H1 (cell line): ENCODE results near the gene MAP3K3. TPM values are rescaled to one million over a fixed set of nuclear protein-coding genes. Genes with fewer than 3 reads are reported as not detected.

Source experiments
- CTCF ChIA-PET: fragments of 300-600 bp; sonication (Branson Sonifier 250); formaldehyde crosslinking; loops from one replicate; lab custom pipeline; 2021; ENCODE audit not compliant: partially characterized antibody; lab: Charles Lee
- POLR2A ChIA-PET: fragments of 300-600 bp; sonication (Branson Sonifier 250); formaldehyde crosslinking; loops from one replicate; lab custom pipeline; 2021; ENCODE audit warnings: inconsistent platforms; ENCODE audit not compliant: partially characterized antibody; lab: Charles Lee
- DNase-seq, 2 experiments: peaks; one replicate each; pipeline versions ENCODE4 v3.0.0 to v3.0.0-alpha.2; 2010 to 2022; ENCODE audit warnings: low spot score in 2 of 2, low read depth in 1 of 2, mixed read lengths in 1 of 2
- FAIRE-seq: peaks from 2 replicates; lab custom pipeline; 2011; peaks lifted over from hg19 to GRCh38; lab: Jason Lieb, UNC
- H2AFZ ChIP-seq: 2 replicates; pipeline ENCODE4 v1.8.1; 2012; ENCODE audit warnings: low read length, inconsistent platforms
- H2AK5ac ChIP-seq: 2 replicates; pipeline ENCODE4 v1.6.1; 2013; ENCODE audit warnings: low read depth, low read length
- H2BK120ac ChIP-seq: replicated peaks from 2 replicates; pipeline ENCODE3; 2013; ENCODE audit warnings: low read depth, low read length, inconsistent platforms
- H2BK12ac ChIP-seq: 2 replicates; pipeline ENCODE4 v1.6.1; 2013; ENCODE audit warnings: low read depth, low read length
- H2BK15ac ChIP-seq: 2 replicates; pipeline ENCODE4 v1.6.1; 2013; ENCODE audit warnings: low read length
- H2BK20ac ChIP-seq: 2 replicates; pipeline ENCODE4 v1.6.1; 2013; ENCODE audit warnings: low read length
- H2BK5ac ChIP-seq: 2 replicates; pipeline ENCODE4 v1.6.1; 2013; ENCODE audit warnings: low read depth, low read length
- H3K14ac ChIP-seq: 2 replicates; pipeline ENCODE4 v1.6.1; 2013; ENCODE audit warnings: inconsistent platforms; ENCODE audit not compliant: insufficient read length
- H3K18ac ChIP-seq: 2 replicates; pipeline ENCODE4 v1.6.1; 2013; ENCODE audit warnings: low read length; ENCODE audit errors: extremely low read depth
- H3K23ac ChIP-seq: 2 replicates; pipeline ENCODE4 v1.6.1; 2013; ENCODE audit warnings: inconsistent platforms; ENCODE audit not compliant: insufficient read length
- H3K23me2 ChIP-seq: 2 replicates; pipeline ENCODE4 v1.6.1; 2013; ENCODE audit warnings: low read depth, low read length
- H3K27ac ChIP-seq: 2 replicates; pipeline ENCODE4 v1.6.1; 2011; ENCODE audit warnings: low read depth, low read length, inconsistent platforms
- H3K27me3 ChIP-seq, 4 experiments: replicated peaks in 1 of 4; 1 replicate in 1 of 4; 2 replicates in 3 of 4; pipeline versions ENCODE4 v1.6.1 to v1.8.1; 2011 to 2013; ENCODE audit warnings: low read length in 3 of 4, mild to moderate bottlenecking in 3 of 4, inconsistent platforms in 2 of 4, mixed read lengths in 2 of 4, moderate library complexity in 1 of 4; ENCODE audit not compliant: control insufficient read depth in 3 of 4, insufficient read depth in 3 of 4; ENCODE audit errors: extremely low read depth in 1 of 4
- H3K36me3 ChIP-seq, 4 experiments: 2 replicates each; pipeline versions ENCODE4 v1.6.1 to v1.8.1; 2011 to 2013; ENCODE audit warnings: mild to moderate bottlenecking in 4 of 4, low read length in 3 of 4, moderate library complexity in 2 of 4, control low read depth in 1 of 4, inconsistent platforms in 1 of 4; ENCODE audit not compliant: insufficient read depth in 4 of 4, control insufficient read depth in 2 of 4
- H3K4ac ChIP-seq: replicated peaks from 2 replicates; pipeline ENCODE3; 2013; ENCODE audit warnings: low read length, low read depth, mixed read lengths, inconsistent platforms; ENCODE audit not compliant: insufficient read length
- H3K4me1 ChIP-seq, 4 experiments: replicated peaks in 1 of 4; 1 replicate in 1 of 4; 2 replicates in 3 of 4; pipeline versions ENCODE4 v1.6.1 to v1.8.1; 2011 to 2013; ENCODE audit warnings: low read length in 3 of 4, inconsistent platforms in 2 of 4, mixed read lengths in 1 of 4; ENCODE audit not compliant: insufficient read depth in 4 of 4, control insufficient read depth in 3 of 4
- H3K4me2 ChIP-seq, 2 experiments: 2 replicates each; pipeline versions ENCODE4 v1.6.1 to v1.8.1; 2011 to 2013; ENCODE audit warnings: low read depth in 2 of 2, low read length in 2 of 2, control low read depth in 1 of 2, inconsistent platforms in 1 of 2, mild to moderate bottlenecking in 1 of 2; ENCODE audit not compliant: insufficient read depth in 1 of 2
- H3K4me3 ChIP-seq, 4 experiments: fragments of 200-600, 300-600 bp in 1 of 4; sonication (generic), shearing (Covaris generic), sonication (Bioruptor Twin) in 1 of 4; 2 replicates each; pipeline versions ENCODE4 v1.5.1 to v1.8.1; 2011 to 2016; ENCODE audit warnings: low read length in 4 of 4, low read depth in 3 of 4, control low read depth in 2 of 4, inconsistent platforms in 2 of 4, mild to moderate bottlenecking in 2 of 4, mixed read lengths in 1 of 4, moderate library complexity in 1 of 4; ENCODE audit not compliant: insufficient read depth in 2 of 4; ENCODE audit errors: extremely low read depth in 1 of 4
- H3K56ac ChIP-seq: replicated peaks from 2 replicates; pipeline ENCODE3; 2013; ENCODE audit warnings: low read depth, mild to moderate bottlenecking, mixed read lengths, low read length, inconsistent platforms; ENCODE audit not compliant: insufficient read length
- H3K79me1 ChIP-seq: 2 replicates; pipeline ENCODE4 v1.6.1; 2013; ENCODE audit warnings: low read depth, low read length, control low read depth
- H3K79me2 ChIP-seq, 2 experiments: 2 replicates each; pipeline versions ENCODE4 v1.6.1 to v1.8.1; 2012 to 2013; ENCODE audit warnings: low read length in 2 of 2, mild to moderate bottlenecking in 2 of 2, inconsistent platforms in 1 of 2; ENCODE audit not compliant: insufficient read depth in 2 of 2, control insufficient read depth in 1 of 2
- H3K9ac ChIP-seq, 4 experiments: replicated peaks in 1 of 4; 1 replicate in 1 of 4; 2 replicates in 3 of 4; pipeline versions ENCODE4 v1.6.1 to v1.8.1; 2011 to 2013; ENCODE audit warnings: low read depth in 3 of 4, low read length in 3 of 4, control low read depth in 2 of 4, mild to moderate bottlenecking in 2 of 4, moderate library complexity in 2 of 4, inconsistent platforms in 1 of 4; ENCODE audit errors: extremely low read depth in 1 of 4
- H3K9me3 ChIP-seq, 2 experiments: 2 replicates each; pipeline versions ENCODE4 v1.6.1 to v1.8.1; 2012 to 2013; ENCODE audit warnings: mild to moderate bottlenecking in 2 of 2, moderate library complexity in 2 of 2, control low read depth in 1 of 2, inconsistent platforms in 1 of 2, low read depth in 1 of 2, low read length in 1 of 2, mixed read lengths in 1 of 2; ENCODE audit not compliant: insufficient read depth in 2 of 2
- H4K20me1 ChIP-seq, 2 experiments: replicated peaks in 1 of 2; 2 replicates each; pipeline versions ENCODE3 to v1.8.1; 2011 to 2013; ENCODE audit warnings: inconsistent platforms in 2 of 2, low read length in 2 of 2, mild to moderate bottlenecking in 1 of 2; ENCODE audit not compliant: insufficient read depth in 2 of 2, control insufficient read depth in 1 of 2
- H4K5ac ChIP-seq: 2 replicates; pipeline ENCODE4 v1.6.1; 2013; ENCODE audit warnings: low read length, low read depth, mixed read lengths, inconsistent platforms; ENCODE audit not compliant: insufficient read length
- H4K8ac ChIP-seq: 2 replicates; pipeline ENCODE4 v1.8.0; 2013; ENCODE audit warnings: mild to moderate bottlenecking, moderate library complexity, low read length, inconsistent platforms; ENCODE audit not compliant: insufficient read depth; ENCODE audit errors: extremely low read depth
- H4K91ac ChIP-seq: replicated peaks from 2 replicates; pipeline ENCODE3; 2013; ENCODE audit warnings: low read length, mixed read lengths, inconsistent platforms; ENCODE audit not compliant: insufficient read length
- ASH2L ChIP-seq: fragments of 200-600, 300-600 bp; sonication (generic); IDR thresholded peaks from one replicate; pipeline ENCODE4 v1.7.1; 2017; ENCODE audit warnings: low read length
- SIX5 ChIP-seq: IDR thresholded peaks from 2 replicates; pipeline ENCODE4 v1.6.1; 2011; ENCODE audit warnings: mild to moderate bottlenecking, low read depth, low read length
- WGBS, 2 experiments: shearing (Covaris generic) in 1 of 2; methylation state at CpG; one replicate each; pipeline versions ENCODE4 v1.1.6 to v1.1.7; 2013 to 2015; ENCODE audit warnings: low lambda C conversion rate in 2 of 2, mixed read lengths in 2 of 2, inconsistent platforms in 1 of 2, low coverage in 1 of 2, missing lambda C conversion rate in 1 of 2; ENCODE audit not compliant: insufficient replicate concordance in 2 of 2, insufficient coverage in 1 of 2, insufficient read length in 1 of 2; ENCODE audit errors: extremely low coverage in 1 of 2, missing lambda C conversion rate in 1 of 2; 5-methylcytosine and 5-hydroxymethylcytosine counted together
- polyA plus RNA-seq, 7 experiments: library from polyadenylated mRNA; depleted of rRNA in 3 of 7; stranded (reverse) in 5 of 7; unstranded in 2 of 7; fragments of >200 nt in 5 of 7; fragments of 200-250 nt in 2 of 7; gene quantifications; 1 replicate in 5 of 7; 2 replicates in 1 of 7; 4 replicates in 1 of 7; pipeline versions ENCODE4 v1.2.1 to v1.2.3, GENCODE V29; 2011 to 2013; ENCODE audit warnings: missing spikeins in 2 of 7, mixed read lengths in 2 of 7
- total RNA-seq: library from RNA; stranded (reverse); fragmentation: NEBNext Ultra II Directional; extraction: Animal tissue kit (Norgen Biotek cat#: 25700); gene quantifications from 2 replicates; pipeline ENCODE4 v1.2.1, GENCODE V29; 2021

The MAP3K3 gene
- total and polyA plus RNA-seq, 2 of the 8 experiments (the other 6 are each of a cell fraction or from before 2014, with no cell fraction given), result 10.3 to 21.0 TPM

GRCh38 chr17:63665527-63666214, 43.5 kb downstream of the MAP3K3 start:
- 94% methylated on average over 5 of the region's 5 CpGs; no CpG with 5 or more reads in 1 of the 2 experiments for WGBS, 2 experiments
- H3K9ac ChIP-seq, result no peak overlapping the region
- no peak overlapping the region for H4K8ac ChIP-seq
- no peaks in the 10 kb centered on the region for H3K9me3 ChIP-seq
- H3K4ac ChIP-seq, result no peak overlapping the region
- ChIA-PET POLR2A (interaction anchor here (0.9 to 1.8 kb wide), 3 partner anchors 9 to 11 kb away, joined by 3 to 6 read pairs (median 3); no protein-coding TSS in a partner anchor), CTCF (interaction anchor here (0.5 to 3.4 kb wide), 17 partner anchors 11 to 1170 kb away, joined by 3 to 14 read pairs (median 4); no protein-coding TSS in a partner anchor)
- H2AFZ ChIP-seq, result no peak overlapping the region
- H3K23ac ChIP-seq, result no peak overlapping the region
- no peak overlapping the region for H4K5ac ChIP-seq
- H3K4me3 ChIP-seq, result no peak overlapping the region
- H2BK120ac ChIP-seq, result no peak overlapping the region
- H4K20me1 ChIP-seq, result no peaks in the 10 kb centered on the region
- no peak overlapping the region for H3K18ac ChIP-seq
- no peak for DNase-seq
- no peaks in the 10 kb centered on the region; a peak in 1 of 8 replicates for H3K36me3 ChIP-seq
- no peaks in the 10 kb centered on the region for H3K79me2 ChIP-seq
- H2AK5ac ChIP-seq, result no peak overlapping the region
- FAIRE-seq, result no peak
- no peaks in the 10 kb centered on the region for H3K4me1 ChIP-seq
- no peak overlapping the region for H2BK20ac ChIP-seq
- H3K27me3 ChIP-seq, result no peaks in the 10 kb centered on the region
- no peak overlapping the region for H3K4me2 ChIP-seq
- H3K79me1 ChIP-seq, result no peaks in the 10 kb centered on the region
- no peak overlapping the region for H4K91ac ChIP-seq
- H3K14ac ChIP-seq, result no peak overlapping the region
- H3K56ac ChIP-seq, result no peak overlapping the region
- H3K23me2 ChIP-seq, result no peaks in the 10 kb centered on the region
- H2BK5ac ChIP-seq, result no peak overlapping the region; the same call in 1 of the 2 replicates
- H2BK12ac ChIP-seq, result no peak overlapping the region
- no peak overlapping the region for H2BK15ac ChIP-seq
- H3K27ac ChIP-seq, result no peak overlapping the region
- TF ChIP-seq ASH2L (no peak), SIX5 (no peak)
